Measurements from ENCODE around the gene FAHD2B. TPM values are rescaled to one million over a fixed set of nuclear protein-coding genes. Genes with fewer than 3 reads are reported as not detected.

The FAHD2B gene
- total and polyA plus RNA-seq, 2 of the 13 experiments (the other 11 are each of a cell fraction or from before 2014, with no cell fraction given): 6.4 to 6.7 TPM

DNA sequence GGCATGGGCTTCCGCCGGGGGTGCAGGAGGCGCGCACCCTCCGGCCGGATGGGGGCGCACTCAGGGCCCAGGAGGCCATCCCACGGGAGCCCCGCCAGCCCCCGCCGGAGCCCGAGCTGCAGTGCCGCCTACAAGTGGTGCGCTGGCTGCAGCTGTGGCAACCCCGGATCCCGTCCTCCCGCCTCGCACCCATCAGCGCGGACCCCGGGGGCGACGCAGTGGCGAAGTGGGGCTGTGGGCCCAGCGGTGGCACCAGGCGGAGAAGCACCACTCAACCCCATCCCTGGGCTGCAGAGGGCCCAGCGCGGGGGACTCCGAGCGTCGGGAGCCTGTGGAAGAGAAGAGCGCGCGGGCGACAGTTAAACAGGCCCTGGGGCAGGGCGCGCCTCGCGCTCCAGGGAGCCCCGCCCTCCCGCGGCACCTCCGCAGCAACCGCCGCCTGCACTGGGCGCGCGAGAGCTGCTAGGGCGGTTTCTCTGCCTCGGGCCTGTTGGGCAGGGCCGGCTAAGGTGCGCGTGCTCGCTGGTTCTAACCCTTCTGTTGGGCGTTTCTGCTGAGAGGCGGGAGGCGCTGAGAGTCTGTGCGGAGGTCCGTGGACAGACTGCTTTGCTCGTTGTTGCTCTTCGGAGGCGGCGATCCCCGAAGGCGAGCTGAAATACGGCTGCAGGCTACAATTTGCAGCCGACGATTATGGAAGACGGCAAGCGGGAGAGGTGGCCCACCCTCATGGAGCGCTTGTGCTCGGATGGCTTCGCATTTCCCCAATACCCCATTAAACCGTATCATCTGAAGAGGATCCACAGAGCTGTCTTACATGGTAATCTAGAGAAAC is 18.6 kb upstream of the FAHD2B start, which contains the start of gene ANKRD36 (continued):
- TF ChIP-seq, protein P1, sequence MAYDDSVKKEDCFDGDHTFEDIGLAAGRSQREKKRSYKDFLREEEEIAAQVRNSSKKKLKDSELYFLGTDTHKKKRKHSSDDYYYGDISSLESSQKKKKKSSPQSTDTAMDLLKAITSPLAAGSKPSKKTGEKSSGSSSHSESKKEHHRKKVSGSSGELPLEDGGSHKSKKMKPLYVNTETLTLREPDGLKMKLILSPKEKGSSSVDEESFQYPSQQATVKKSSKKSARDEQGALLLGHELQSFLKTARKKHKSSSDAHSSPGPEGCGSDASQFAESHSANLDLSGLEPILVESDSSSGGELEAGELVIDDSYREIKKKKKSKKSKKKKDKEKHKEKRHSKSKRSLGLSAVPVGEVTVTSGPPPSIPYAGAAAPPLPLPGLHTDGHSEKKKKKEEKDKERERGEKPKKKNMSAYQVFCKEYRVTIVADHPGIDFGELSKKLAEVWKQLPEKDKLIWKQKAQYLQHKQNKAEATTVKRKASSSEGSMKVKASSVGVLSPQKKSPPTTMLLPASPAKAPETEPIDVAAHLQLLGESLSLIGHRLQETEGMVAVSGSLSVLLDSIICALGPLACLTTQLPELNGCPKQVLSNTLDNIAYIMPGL (CRISPR knock-in tag; IDR thresholded peaks at IDR 0.05; ENCODE audit: borderline replicate concordance in 1 of 2, low read depth in 1 of 2): peak; percentile 96 to 100
- TF ChIP-seq RBFOX2 (IDR thresholded peaks at IDR 0.05; ENCODE audit: low read depth, low read length) (peak; percentile 88), NFKBIZ (CRISPR knock-in tag; IDR thresholded peaks at IDR 0.05) (0 out of 2 replicates have a peak, but pooled peaks have one; percentile 34), KAT8 (CRISPR knock-in tag; IDR thresholded peaks at IDR 0.05) (peak; percentile 75), BORCS8-MEF2B (CRISPR knock-in tag; IDR thresholded peaks at IDR 0.05) (peak; percentile 92), ZNF274 (CRISPR knock-in tag; IDR thresholded peaks at IDR 0.05) (peak; percentile 61), NRL (CRISPR knock-in tag; IDR thresholded peaks at IDR 0.05; ENCODE audit: borderline replicate concordance) (peak; percentile 70), ZNF776 (CRISPR knock-in tag; IDR thresholded peaks at IDR 0.05) (peak; percentile 95), ZNF430 (CRISPR knock-in tag; IDR thresholded peaks at IDR 0.05) (peak; percentile 39; the same call in 1 of the 2 replicates), PITX1 (CRISPR knock-in tag; IDR thresholded peaks at IDR 0.05) (peak; percentile 60; the same call in 1 of the 2 replicates)
- TF ChIP-seq, protein P2, sequence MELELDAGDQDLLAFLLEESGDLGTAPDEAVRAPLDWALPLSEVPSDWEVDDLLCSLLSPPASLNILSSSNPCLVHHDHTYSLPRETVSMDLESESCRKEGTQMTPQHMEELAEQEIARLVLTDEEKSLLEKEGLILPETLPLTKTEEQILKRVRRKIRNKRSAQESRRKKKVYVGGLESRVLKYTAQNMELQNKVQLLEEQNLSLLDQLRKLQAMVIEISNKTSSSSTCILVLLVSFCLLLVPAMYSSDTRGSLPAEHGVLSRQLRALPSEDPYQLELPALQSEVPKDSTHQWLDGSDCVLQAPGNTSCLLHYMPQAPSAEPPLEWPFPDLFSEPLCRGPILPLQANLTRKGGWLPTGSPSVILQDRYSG (CRISPR knock-in tag; IDR thresholded peaks at IDR 0.05): 0 out of 2 replicates have a peak, but pooled peaks have one; percentile 63
- TF ChIP-seq, protein P3, sequence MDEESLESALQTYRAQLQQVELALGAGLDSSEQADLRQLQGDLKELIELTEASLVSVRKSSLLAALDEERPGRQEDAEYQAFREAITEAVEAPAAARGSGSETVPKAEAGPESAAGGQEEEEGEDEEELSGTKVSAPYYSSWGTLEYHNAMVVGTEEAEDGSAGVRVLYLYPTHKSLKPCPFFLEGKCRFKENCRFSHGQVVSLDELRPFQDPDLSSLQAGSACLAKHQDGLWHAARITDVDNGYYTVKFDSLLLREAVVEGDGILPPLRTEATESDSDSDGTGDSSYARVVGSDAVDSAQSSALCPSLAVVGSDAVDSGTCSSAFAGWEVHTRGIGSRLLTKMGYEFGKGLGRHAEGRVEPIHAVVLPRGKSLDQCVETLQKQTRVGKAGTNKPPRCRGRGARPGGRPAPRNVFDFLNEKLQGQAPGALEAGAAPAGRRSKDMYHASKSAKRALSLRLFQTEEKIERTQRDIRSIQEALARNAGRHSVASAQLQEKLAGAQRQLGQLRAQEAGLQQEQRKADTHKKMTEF (CRISPR knock-in tag; IDR thresholded peaks at IDR 0.05): peak; percentile 87
- TF ChIP-seq, protein P4, sequence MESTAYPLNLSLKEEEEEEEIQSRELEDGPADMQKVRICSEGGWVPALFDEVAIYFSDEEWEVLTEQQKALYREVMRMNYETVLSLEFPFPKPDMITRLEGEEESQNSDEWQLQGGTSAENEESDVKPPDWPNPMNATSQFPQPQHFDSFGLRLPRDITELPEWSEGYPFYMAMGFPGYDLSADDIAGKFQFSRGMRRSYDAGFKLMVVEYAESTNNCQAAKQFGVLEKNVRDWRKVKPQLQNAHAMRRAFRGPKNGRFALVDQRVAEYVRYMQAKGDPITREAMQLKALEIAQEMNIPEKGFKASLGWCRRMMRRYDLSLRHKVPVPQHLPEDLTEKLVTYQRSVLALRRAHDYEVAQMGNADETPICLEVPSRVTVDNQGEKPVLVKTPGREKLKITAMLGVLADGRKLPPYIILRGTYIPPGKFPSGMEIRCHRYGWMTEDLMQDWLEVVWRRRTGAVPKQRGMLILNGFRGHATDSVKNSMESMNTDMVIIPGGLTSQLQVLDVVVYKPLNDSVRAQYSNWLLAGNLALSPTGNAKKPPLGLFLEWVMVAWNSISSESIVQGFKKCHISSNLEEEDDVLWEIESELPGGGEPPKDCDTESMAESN (CRISPR knock-in tag; conservative IDR thresholded peaks at IDR 0.05): peak; percentile 96
- TF ChIP-seq, protein P5, sequence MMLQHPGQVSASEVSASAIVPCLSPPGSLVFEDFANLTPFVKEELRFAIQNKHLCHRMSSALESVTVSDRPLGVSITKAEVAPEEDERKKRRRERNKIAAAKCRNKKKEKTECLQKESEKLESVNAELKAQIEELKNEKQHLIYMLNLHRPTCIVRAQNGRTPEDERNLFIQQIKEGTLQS (CRISPR knock-in tag; IDR thresholded peaks at IDR 0.05): peak; percentile 27; the same call in 1 of the 2 replicates
- TF ChIP-seq, protein P6, sequence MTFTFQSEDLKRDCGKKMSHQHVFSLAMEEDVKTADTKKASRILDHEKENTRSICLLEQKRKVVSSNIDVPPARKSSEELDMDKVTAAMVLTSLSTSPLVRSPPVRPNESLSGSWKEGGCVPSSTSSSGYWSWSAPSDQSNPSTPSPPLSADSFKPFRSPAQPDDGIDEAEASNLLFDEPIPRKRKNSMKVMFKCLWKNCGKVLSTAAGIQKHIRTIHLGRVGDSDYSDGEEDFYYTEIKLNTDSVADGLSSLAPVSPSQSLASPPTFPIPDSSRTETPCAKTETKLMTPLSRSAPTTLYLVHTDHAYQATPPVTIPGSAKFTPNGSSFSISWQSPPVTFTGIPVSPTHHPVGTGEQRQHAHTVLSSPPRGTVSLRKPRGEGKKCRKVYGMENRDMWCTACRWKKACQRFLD (CRISPR knock-in tag; IDR thresholded peaks at IDR 0.05; ENCODE audit: borderline replicate concordance): peak; percentile 96
- TF ChIP-seq, protein P7, sequence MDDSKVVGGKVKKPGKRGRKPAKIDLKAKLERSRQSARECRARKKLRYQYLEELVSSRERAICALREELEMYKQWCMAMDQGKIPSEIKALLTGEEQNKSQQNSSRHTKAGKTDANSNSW (CRISPR knock-in tag; IDR thresholded peaks at IDR 0.05; ENCODE audit: borderline replicate concordance): peak; percentile 33; the same call in 1 of the 2 replicates
- TF ChIP-seq, protein P8, sequence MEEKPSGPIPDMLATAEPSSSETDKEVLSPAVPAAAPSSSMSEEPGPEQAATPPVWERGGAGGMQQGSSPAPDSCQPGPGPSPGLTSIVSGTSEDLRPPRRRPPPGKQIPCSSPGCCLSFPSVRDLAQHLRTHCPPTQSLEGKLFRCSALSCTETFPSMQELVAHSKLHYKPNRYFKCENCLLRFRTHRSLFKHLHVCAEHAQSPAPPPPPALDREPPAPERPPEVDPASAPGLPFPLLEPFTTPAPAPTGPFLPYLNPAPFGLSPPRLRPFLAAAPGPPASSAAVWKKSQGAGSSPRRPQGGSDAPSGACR (CRISPR knock-in tag; IDR thresholded peaks at IDR 0.05): peak; percentile 98
- TF ChIP-seq, protein P9, sequence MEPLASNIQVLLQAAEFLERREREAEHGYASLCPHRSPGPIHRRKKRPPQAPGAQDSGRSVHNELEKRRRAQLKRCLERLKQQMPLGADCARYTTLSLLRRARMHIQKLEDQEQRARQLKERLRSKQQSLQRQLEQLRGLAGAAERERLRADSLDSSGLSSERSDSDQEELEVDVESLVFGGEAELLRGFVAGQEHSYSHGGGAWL (CRISPR knock-in tag; IDR thresholded peaks at IDR 0.05): peak; percentile 64; the same call in 1 of the 2 replicates

Measured in HepG2 (cell line).